ENCODE measurements around the gene GLIS1.

GLIS1 gene

GRCh38 chr1:53513846-53514245 is 225.1 kb downstream of the GLIS1 start:
- ChIA-PET CTCF (no interaction called here), POLR2A (no interaction called here)
- DNase-seq (ENCODE audit: low read depth, low spot score) = no peak
- no peak overlapping the region for H3K4me3 ChIP-seq (ENCODE audit: low read depth, low read length)
- TF ChIP-seq CTCF (IDR thresholded peaks at IDR 0.05; ENCODE audit: insufficient read depth, low read length, missing control alignments) = no peak

- CTCF ChIA-PET = interaction anchor here (0.9 kb wide), 1 partner anchor 240 kb away, joined by 3 read pairs; no protein-coding TSS in a partner anchor
- no peak overlapping the region for H3K4me3 ChIP-seq (ENCODE audit: low read depth, low read length)
- POLR2A ChIA-PET = interaction anchor here (1.2 kb wide), 1 partner anchor 173 kb away, joined by 4 read pairs; no protein-coding TSS in a partner anchor
- no peak for DNase-seq (ENCODE audit: low read depth, low spot score)
- TF ChIP-seq CTCF (IDR thresholded peaks at IDR 0.05; ENCODE audit: insufficient read depth, low read length, missing control alignments) = no peak
Observed at GRCh38 chr1:53512807-53513755, 225.9 kb downstream of the GLIS1 start.

GRCh38 chr1:53511933-53512806 is 226.8 kb downstream of the GLIS1 start:
- POLR2A ChIA-PET = interaction anchor here (0.7 to 1.2 kb wide), 2 partner anchors 15 to 174 kb away, joined by 3 to 4 read pairs; no protein-coding TSS in a partner anchor
- no peak overlapping the region for H3K4me3 ChIP-seq (ENCODE audit: low read depth, low read length)
- CTCF ChIA-PET = interaction anchor here (0.9 kb wide), 1 partner anchor 241 kb away, joined by 3 read pairs; no protein-coding TSS in a partner anchor
- peak; percentile 73 for DNase-seq (ENCODE audit: low read depth, low spot score)
- no peak for TF ChIP-seq CTCF (IDR thresholded peaks at IDR 0.05; ENCODE audit: insufficient read depth, low read length, missing control alignments)

- CTCF ChIA-PET = interaction anchor here (1.3 kb wide), 1 partner anchor 25 kb away, joined by 3 read pairs; no protein-coding TSS in a partner anchor
- POLR2A ChIA-PET = no interaction called here
- no peak for TF ChIP-seq CTCF (IDR thresholded peaks at IDR 0.05; ENCODE audit: insufficient read depth, low read length, missing control alignments)
- H3K4me3 ChIP-seq (ENCODE audit: low read depth, low read length) = no peak overlapping the region
- DNase-seq (ENCODE audit: low read depth, low spot score) = no peak
Observed at GRCh38 chr1:53511323-53511932, 227.5 kb downstream of the GLIS1 start.

- DNase-seq (ENCODE audit: low read depth, low spot score) = no peak
- TF ChIP-seq CTCF (IDR thresholded peaks at IDR 0.05; ENCODE audit: insufficient read depth, low read length, missing control alignments) = no peak
- ChIA-PET CTCF (interaction anchor here (0.9 to 1.3 kb wide), 3 partner anchors 11 to 26 kb away, joined by 3 to 4 read pairs (median 3); no protein-coding TSS in a partner anchor), POLR2A (no interaction called here)
- no peak overlapping the region for H3K4me3 ChIP-seq (ENCODE audit: low read depth, low read length)
Observed at GRCh38 chr1:53510215-53510614, 228.7 kb downstream of the GLIS1 start.
